ENCODE measurements around the gene MGAT5B.

GRCh38 chr17:76981545-76982295 lies 113.5 kb downstream of the MGAT5B start:
- no peak for TF ChIP-seq EZH2 (IDR thresholded peaks at IDR 0.05; ENCODE audit: insufficient read depth, poor library complexity, severe bottlenecking)
- TF ChIP-seq EZH2phosphoT487 (IDR thresholded peaks at IDR 0.05; ENCODE audit: insufficient read depth, low read depth): no peak
